Smooth muscle cell of the brain vasculature (primary cell): ENCODE measurements around the gene YIPF3.
"Not testable (repeated sequence)": the region's sequence is repeated elsewhere in the genome, so short reads cannot be mapped to it uniquely, and the experiment has no call there.

Source experiments
- DNase-seq: peaks from one replicate; pipeline ENCODE4 v3.0.0-alpha.2; 2012; ENCODE audit warnings: low read depth, low spot score

The YIPF3 gene

DNA sequence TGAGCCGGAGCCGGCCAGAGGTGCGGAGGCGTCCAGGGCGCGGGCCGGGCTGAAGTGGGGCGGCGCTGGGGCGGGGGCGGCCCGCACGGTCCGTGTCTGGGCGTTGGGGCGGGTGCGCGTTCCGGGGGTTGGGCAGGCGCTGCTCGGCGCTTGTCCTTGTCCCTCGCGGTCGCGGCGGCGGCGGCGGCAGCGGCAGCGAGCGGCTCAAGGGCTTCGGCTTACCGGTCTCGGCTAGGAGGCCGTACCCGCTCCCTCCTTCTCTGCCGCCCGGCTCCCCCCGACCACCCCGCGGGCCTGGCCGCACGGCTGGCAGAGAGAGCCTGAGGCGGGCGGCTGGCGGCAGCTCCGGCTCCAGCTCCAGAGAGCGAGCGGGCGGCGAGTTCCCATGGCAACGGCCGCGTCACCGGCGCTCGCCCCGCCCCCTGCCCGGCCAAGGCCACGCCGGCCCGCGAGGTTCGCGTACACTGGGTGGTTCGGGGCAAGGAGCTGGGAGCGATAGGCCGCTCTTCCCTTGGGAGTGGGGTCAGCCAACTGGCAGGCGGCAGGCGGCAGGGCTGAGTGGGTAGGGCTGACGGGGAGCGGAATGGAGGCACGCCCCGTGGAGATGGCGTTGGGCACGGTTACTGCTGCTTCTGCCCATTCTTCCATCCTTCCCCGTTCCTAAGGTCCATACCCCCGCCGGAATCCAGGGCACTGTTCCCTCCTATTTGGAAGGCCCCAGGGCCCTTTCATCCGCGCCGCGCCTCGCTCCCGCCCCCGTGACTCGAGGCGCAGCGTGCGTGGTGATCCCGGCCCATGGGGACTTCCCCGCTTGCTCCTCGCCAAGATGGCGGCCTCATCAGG is 6.5 kb downstream of the YIPF3 start, which contains the start of gene LRRC73:
Gene LRRC73 (minus strand): TSS at position 363 of the 843 bp plus-strand sequence. CDS start 561 bp downstream, outside the sequence.
- DNase-seq, result peak; percentile 33

DNA sequence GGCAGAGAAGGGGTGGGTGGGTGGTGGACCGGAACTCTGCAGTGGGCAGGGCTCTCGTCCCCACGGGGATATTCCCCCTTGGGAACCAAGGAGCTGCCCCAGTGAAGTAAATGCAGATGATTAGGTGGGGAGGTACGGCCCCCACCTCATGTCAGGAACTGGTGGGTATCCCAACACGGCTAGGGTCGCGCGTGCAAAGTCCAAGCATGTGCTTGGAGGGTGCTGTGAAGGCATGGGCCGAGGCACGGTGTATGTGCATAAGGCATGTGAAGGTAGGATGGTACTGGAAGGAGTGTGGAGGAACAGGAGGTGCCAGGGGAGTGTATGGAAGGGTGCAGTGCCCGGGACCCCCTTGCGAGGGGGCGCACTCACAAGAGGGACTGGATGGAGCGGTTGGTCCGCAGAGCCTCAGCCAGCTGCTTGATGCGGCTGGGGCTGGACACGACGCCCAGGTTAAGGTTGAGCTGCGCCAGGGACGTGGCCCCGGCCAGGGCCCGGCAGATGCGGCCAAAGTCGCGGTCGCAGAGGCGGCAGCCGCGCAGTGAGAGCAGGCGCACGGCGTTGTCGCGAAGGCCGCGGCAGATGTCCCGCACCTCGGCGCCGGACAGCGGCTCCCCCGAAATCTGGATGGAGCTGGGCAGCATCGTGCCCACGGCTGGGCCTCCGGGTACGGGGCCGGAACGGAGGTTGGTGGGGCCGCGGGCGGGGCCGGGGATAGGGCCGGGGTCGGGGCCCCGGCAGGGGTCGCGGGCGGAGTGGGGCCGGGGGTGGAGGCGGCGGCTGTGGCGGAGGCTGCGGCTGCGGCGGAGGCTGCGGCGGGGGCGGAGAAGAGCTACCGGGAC is 7.4 kb downstream of the YIPF3 start:
- no peak for DNase-seq

DNA sequence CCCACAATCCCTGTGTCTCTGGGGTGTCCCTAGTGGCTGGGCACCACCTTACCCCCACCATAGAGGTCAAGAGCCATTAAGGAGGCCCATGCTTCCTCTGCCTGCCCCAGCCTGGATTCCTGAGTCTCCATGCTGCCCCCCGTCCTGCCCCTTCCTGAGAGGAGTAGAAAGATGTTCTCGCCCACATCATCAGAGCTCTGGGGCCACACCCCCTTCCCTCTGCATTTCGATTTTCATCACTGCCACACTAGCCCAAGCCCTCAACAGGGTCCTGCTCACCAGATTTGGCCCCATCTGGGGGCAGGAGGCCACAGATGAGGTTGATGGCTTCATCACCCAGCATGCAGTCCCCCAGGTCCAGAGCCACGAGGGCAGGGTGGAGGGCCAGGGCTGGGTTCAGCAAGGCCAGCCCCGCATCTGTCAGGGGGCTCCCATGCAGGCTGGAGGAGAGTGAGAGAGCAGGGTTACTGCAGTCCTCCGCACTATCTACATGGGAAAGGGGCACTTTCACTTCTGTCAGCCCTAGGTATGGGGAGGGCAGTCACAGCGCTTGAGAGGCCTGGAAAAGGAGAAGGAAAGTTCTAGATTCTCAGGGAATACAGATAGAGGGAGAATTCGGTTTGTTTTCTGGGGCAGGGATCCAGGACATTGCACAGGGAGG is 8.1 kb downstream of the YIPF3 start:
- DNase-seq, result no peak

DNA sequence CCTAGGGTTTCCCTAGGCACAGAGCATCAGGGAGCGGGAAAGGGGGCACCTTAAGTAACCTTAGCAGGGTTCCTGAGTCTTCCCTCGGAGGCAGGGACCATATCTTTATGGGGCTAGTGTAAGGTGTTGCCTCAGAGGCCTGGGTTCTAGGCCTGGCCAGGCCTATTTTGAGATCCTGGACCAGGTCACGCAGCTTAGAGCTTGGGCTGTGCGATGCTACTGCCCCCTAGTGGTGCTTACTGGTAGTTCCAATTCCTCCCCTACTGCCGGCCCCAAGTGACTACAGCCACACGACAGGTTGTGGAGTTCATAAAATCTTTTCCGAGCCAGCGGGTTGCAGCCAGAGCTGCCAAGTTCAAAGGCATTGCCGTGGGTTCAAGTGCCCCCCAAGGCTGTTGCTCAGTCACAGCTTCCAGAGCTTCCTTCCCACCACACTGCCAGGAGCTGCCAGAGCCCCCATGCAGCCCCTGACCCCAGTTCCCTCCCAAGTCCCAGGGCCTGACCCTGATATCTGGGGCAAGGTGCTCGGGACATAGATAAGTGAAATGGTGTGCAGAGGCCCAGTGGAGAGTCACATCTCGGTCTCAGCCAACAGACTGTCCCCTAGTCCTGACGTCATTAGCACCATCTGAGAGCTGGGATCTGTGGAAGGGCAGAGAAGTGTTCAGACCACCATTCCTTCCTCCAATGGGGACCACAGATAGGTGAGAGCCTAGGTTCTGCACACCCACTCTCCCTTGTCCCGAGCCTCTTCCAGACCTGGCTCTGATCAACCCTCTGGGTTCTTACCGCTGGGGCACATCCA is 9.9 kb downstream of the YIPF3 start:
- DNase-seq, result peak; percentile 56

DNA sequence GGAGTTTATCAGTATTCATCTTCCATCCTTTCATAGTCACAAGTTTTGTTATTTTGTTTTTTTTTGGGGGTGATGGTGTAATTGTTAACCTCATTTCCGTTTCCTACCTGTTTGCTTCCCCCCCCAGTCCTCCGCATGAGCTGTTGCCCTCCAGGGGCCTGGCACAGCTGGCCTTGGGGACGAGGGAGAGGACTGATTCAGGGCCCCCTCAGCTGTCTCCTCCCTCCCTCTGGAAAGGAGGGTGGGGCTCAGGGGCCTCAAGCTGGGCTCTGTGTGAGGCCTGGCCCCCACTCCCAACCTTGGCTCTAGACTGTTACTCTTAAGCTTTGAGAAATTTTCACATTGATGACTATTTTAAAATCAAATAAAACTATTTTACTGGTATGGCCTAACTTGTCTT is 10.6 kb downstream of the YIPF3 start:
- DNase-seq, result no peak

DNA sequence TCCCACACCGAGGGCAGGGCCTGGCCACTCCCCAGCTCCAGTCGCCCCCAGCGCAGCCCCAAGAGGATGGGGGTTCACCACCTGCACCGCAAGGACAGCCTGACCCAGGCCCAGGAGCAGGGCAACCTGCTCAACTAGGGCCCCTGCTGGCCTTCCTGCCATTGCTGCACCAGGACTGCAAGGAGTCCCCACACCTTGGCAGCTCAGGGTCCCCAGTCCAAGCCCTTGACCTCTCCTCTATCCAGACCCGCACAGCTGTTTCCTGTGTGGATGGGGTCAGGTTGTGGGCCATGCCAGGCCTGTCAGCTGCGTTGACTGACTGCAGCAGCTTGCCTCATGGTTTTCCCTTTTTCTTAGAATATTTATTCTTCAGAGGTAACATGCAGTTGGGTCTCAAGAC is 11.0 kb downstream of the YIPF3 start:
- no peak for DNase-seq

DNA sequence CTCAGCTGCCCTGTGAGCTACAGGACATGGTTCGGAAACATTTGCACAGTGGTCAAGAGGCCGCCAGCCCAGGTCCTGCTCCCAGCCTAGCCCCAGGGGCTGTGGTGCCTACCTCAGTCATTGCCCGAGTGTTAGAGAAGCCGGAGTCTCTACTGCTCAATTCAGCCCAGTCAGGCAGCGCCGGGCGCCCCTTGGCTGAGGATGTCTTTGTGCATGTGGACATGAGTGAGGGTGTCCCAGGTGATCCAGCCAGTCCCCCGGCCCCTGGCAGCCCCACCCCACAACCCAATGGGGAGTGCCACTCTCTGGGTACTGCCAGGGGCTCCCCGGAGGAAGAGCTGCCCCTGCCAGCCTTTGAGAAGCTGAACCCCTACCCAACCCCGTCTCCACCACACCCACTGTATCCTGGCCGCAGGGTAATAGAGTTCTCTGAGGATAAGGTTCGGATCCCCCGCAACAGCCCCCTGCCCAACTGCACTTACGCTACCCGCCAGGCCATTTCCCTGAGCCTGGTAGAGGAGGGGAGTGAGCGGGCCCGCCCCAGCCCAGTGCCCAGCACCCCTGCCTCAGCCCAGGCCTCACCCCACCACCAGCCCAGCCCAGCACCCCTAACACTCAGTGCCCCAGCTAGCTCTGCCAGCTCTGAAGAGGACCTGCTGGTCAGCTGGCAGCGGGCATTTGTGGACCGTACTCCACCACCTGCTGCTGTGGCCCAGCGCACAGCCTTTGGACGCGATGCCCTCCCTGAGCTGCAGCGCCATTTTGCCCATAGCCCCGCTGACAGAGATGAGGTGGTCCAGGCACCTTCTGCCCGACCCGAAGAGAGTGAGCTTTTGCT is 11.8 kb downstream of the YIPF3 start:
- no peak for DNase-seq

DNA sequence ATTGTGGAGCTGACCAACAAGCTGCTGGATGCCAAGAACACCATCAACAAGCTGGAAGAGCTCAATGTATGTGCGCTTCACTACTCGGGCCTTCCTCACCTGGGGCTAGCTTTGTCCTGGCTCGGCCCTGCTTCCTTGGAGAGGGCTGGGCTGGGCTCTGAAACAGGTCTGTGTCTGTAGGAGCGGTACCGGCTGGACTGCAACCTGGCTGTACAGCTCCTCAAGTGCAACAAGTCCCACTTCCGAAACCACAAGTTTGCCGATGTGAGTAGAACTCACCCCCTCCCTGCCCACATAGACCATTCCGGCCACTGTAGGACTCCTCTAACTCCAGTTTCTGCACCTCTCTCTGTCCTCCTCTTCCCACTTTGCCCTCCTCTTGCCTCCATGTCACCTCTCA is 13.3 kb downstream of the YIPF3 start:
- DNase-seq, result no peak

DNA sequence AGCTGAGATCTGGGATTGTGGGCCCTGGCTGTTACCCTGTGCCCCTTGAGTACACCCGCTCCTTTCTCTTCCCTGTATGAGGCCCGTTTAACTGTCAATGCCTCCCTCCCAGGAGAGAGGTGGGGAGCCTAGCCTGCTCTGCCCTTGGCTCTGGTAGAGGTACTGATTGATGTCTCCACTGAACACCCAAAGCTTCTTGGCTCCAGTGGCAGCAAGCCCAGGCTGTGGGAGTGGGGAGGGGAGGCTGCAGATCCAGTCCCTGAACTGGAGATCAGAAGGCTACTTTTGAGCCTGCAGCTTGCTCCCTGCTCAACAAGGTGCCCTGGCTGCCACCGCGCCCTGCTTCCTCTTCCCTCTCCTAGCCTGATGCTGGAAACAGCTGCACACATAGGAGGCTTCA is 14.1 kb downstream of the YIPF3 start:
- DNase-seq, result no peak

DNA sequence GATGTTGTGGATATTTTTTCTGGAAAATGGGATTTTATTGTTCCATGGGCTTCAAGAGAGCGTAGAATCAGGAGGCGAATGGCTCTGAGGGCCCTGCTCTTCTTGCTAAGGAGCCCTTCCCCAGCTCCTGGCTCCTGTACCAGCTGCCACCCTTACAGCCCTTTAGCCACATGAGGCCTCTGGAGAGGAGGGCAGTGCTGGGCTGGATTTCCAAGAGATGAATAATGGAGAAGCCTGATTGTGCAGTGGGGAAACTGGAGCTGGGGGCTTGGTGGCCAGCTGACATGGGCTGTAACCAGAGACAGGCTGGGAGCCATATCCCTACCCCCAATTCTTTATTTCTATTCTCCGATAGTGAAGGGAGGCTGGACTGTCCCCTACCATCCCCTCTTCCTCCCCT is 15.8 kb downstream of the YIPF3 start:
- DNase-seq, result no peak

DNA sequence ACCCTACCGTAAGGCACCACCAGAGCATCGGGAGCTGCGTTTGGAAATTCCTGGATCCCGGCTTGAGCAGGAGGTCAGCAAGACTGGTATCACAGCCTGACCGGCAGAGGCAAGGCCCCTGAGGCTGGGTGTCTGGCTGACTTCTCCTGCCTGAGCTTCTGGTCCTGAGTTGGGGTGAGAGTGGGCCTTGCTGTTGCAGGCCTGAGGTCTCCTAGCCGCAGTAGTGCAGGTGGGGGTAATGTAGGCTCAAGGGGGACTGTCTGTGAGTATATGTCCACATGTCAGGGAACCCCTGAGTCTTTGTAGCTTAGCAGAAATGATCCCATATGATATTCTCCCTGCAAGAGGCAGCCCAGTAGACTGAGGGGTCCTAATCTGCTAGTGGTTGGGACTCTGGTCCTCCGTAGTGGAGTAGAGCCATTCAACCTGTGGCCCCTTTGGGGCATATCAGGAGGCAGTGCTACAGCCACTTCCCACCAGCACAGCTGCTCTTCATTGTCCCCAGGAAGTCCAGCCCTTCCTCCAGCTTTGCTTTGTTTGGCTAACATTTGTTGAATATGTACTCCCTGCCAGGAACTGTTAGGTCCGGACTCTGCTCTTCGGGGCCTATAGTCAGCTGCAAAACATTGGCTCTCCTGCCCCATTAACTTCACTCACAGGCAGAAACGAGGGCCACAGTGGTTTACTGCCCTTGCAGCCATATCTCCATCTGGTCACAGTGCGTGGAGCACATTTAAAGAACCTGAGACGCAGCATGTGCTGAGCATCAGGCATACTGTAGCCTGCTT is 17.5 kb downstream of the YIPF3 start:
- no peak for DNase-seq

DNA sequence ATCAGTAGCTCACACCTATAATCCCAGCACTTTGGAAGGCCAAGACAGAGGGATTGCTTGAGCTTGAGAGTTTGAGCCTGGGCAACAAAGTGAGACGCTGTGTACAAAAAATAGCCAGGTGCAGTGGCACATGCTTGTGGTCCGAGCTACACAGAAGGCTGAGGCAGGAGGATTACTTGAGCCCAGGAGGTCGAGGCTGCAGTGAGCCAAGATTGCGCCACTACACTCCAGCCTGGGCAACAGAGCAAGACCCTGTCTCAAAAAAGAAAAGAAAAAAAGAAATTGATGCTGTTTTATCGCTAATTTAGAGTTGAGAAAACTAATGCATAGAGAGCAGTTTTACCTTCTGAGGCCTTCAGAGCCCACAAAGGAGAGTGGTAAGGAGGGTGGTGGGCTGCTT is 18.4 kb downstream of the YIPF3 start:
- DNase-seq, result not testable (repeated sequence)

DNA sequence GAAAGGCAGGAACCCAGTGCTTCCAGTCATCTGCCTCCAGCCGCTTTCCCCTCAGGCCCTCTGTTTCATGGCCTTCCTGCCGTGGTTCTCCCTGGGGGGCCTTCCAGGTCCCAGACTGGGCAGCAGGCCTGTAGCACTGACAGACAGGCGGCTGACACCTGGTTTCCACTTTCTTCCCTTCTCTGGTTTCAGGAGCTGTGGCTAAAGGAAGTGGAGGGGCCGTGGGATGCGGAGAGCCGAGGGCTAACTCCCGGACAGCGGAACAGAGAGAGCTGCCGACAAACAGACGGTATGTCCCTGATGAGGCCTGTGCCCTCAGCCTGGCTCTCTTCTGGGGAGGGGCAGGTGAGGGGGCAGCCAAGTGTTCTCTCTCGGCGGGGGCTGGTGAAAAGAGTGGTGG is 19.0 kb downstream of the YIPF3 start:
- no peak for DNase-seq

DNA sequence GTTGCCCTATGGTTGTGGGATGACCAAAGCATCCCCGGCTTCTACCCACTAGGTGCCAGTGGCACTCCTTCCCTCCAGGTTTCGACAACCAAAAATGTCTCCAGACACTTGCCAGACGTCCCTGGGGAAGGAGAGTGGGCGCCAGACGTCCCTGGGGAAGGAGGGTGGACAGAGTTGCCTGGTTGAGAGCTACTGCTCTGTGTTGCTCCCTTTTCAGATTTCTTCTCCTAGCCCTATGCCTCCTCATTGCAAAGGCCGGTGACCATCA is 19.7 kb downstream of the YIPF3 start:
- DNase-seq, result no peak

DNA sequence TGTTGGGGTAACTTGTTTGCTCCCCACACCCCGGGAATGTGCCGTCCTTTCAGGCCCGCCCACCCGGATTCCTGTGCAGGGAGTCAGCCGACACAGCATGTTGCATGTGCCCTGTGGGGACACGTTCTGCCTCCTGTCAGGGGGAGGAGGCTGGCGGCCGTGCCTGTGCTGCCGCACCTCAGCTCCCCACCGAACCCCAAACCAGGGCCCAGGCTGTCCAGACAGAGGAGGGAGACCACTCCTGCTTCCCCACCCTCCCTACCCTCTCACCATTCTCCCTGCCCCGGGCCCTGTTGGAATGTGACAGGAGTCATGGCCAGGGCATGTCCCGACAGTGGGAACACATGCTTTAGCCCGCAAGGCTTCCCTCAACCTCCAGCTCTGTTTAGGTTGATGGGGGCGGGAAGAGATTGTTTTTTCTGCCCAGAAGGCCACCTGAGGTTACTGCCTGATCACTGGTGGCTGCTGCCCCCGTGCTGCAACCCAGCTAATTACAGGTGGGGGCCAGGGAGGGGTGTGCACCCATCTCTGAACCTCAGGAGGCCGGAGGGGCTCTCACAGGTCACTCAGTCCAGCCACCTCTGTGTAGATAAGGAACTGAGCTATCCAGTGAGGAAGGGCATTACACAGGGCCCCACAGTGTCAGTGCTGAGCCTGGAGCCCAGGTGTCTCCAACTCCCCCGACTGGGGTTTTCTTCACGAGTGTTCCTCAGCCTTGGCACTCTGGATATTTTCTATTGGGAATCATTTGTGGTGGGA is 20.2 kb downstream of the YIPF3 start:
- no peak for DNase-seq

DNA sequence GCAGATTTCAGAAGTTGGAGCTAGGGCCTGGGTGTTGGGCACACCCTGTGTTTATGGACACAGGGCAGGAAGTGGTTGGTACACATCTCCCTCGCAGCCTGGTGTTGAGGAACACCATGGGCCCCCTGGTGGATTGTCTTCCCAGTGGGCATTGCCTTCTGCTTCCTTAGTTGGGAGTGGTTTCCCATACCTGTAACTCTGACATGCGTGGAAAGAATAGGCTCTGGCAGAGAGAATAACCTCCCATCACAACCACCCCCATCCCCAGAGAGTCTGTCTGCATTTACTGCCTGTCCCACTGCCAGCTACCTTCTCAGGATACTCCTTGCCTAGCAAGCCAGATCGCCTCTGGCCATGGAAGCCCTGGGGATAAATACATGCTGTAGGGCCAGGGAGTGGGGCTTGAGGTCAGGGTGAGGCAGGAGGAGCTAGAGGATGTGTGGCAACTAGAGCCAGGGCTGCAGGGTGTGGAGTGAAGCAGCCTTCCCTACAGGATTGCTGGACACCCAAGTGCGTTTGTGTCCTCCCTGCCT is 21.3 kb downstream of the YIPF3 start:
- DNase-seq, result no peak

DNA sequence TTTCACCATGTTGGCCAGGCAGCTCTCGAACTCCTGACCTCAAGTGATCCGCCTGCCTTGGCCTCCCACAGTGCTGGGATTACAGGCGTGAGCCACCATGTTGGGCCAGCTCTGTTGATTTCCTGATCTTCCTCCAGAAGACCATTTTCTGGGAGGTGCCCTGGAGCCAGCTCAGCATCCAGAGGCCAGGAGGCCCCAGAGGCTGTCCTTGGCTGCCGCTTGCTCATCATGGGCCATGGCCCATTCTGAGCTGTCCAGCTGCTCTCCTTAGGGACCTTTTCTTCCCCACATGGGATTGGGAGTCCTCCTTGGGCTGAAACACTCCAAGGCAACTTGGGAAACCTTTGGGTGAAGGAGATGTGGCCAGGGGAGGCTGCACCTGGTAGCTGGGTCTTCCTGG is 22.0 kb downstream of the YIPF3 start:
- no peak for DNase-seq

DNA sequence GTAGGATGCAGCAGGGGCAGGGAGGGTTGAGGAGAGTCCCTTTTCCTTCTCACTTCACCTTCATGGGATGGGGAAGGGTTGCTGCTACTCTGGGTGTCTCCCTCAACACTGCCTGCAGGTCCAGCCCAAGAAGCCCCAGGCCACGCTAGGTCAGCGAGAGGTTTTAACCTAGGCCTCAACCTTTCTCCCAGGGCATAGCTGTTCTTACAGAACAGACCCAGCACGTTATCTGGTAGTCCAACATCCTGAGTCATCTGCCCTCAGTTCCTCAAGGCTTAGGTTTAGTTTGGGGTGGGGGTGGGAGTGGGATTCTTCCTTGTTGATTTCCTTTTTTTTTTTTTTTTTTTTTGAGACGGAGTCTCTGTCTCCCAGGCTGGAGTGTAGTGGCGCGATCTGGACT is 22.4 kb downstream of the YIPF3 start:
- DNase-seq, result no peak

DNA sequence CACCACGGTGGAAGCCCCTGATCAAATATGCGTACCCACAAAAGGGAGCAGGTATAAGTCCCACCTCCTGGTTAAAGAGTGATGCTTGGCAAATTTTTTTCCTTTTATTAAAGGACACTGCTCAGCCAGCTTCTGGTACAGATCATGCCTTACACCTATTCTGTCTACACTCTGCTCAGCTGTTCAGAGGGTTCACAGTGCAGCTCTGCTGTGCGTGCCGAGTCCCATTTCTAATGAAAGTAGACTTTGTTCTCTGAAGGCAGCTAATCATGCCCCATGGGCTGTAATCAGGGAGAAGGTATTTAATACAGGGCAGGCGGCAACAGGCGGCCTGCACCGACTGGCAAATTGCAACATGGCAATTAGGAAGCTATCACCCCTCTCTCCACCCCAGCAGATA is 22.9 kb downstream of the YIPF3 start:
- DNase-seq, result no peak
